LNCaP clone FGC (cell line): ENCODE measurements around the gene PCOLCE2.

Source experiments
- DNase-seq: peaks from one replicate; pipeline ENCODE4 v3.0.0-alpha.2; 2011; ENCODE audit warnings: low read depth
- H3K4me3 ChIP-seq: 2 replicates; pipeline ENCODE4 v1.5.1; 2011; ENCODE audit warnings: mild to moderate bottlenecking, low read depth, low read length, control low read depth
- CTCF ChIP-seq: IDR thresholded peaks from 2 replicates; pipeline ENCODE4 v1.5.1; 2012; ENCODE audit warnings: mild to moderate bottlenecking; ENCODE audit not compliant: control insufficient read depth, insufficient read depth; ENCODE audit errors: extremely low read depth

PCOLCE2 gene

DNA sequence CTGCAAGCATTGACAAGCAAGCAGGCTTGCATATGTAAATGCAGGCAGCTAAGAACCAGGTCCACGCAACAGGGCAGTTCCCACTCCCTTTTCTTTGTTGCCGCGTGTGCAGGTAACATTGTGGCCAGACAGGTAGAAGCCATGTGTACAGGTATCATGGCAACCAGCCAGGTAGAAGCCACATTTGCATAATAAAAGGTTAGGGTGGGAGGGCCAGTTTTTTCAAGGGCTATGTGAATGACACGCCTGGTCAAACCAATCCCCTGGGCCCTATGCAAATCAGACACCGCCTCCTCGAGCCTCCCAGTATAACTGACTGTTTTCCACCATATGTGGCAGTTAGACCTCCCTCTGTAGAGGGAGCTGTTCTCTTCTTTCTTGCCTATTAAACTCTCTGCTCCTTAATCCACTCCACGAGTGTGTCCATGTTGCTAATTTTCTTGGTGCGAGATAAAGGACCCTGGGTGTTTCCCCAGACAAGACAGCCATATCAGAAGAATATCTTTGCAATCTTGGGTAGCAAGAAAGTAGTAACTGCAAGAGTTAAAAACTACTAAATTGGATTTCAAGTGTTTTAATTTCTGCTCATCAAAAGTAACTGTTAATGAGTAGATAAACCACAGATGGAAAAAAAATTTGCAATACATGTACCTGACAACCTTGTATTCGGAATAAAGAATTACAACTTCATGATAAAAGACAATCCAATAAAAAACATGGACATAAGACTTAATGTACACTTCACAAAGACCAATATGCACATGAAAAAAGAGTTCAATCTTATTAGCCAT lies 21.8 kb downstream of the PCOLCE2 start:
- DNase-seq = peak; percentile 79
- TF ChIP-seq CTCF = peak; percentile 35; the same call in 1 of the 2 replicates
- no peak overlapping the region for H3K4me3 ChIP-seq

DNA sequence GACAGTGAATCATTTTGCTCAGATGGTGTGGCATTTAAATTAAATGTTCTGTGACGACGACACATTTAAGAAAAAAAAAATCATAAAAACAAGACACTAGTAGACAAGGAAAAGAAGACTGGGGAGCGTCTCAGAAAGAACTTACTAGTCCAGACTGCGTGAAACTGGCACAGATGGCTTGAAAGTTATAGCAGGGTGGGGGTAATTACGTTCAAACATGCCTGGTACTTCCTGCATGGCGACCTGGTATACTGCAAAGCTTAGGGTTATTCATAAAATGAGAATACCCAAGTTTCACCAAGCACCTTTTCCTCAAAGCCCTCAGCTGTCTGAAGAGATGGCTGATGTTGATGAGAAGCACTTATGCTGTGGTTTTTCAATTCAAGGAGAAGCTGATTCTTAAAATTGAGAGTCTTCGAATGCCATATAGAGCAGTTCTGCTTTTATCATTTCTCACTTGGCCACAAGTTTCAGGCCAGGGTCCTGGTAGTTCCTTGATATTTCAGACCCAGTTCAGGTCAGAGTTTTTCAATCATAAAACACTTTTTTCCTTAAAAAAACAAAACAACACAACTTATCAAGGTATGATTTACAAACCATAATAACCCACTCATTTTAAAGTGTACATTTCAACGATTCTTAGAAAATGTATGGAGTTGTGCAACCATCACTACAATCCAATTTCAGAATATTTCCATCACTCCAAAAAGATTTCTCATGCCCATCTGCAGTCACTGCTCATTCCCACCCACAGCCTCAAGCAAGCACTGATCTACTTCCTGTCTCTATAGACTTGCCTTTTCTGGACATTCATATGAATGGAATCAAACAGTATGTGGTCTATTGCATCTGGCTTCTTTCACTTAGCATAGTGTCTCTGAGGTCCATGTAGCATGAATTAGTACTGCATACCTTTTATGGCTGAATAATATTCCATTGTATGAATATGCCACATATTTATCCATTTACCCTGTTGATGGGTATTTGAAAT lies 24.7 kb downstream of the PCOLCE2 start:
- no peak for DNase-seq

GRCh38 chr3:142863010-142863817 lies 25.7 kb downstream of the PCOLCE2 start:
- no peak for TF ChIP-seq CTCF
- no peak for DNase-seq
- H3K4me3 ChIP-seq = no peak overlapping the region

More for the DNA sequence above, 24.7 kb downstream of the PCOLCE2 start:
- no peak for TF ChIP-seq CTCF
- H3K4me3 ChIP-seq = no peak overlapping the region

GRCh38 chr3:142861926-142862325 lies 27.0 kb downstream of the PCOLCE2 start:
- no peak overlapping the region for H3K4me3 ChIP-seq
- TF ChIP-seq CTCF = no peak

GRCh38 chr3:142858043-142858442 lies 30.8 kb downstream of the PCOLCE2 start:
- TF ChIP-seq CTCF = no peak
- no peak overlapping the region for H3K4me3 ChIP-seq
- no peak for DNase-seq

More at GRCh38 chr3:142861926-142862325, 27.0 kb downstream of the PCOLCE2 start:
- no peak for DNase-seq

DNA sequence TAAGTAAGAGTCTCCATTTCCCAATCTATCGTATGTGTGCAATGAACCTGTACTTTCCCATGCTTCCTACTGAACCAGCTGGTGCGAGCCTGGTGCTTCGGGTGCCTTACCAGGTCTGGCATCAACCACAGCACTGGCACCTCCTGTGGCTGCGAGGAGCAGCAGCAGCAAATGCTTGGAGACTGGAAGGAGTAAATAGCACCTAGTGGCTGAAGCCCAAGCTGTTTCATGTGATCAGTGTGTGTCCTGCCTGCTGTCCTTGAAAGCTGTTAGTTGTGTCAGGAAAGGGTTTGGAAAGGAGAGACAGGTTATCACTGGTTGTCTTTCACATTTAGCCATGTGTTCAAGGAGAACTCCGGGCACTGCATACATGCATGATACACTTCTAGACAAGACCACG lies 31.8 kb downstream of the PCOLCE2 start:
- peak; percentile 76 for DNase-seq
- no peak overlapping the region for H3K4me3 ChIP-seq
- peak; percentile 79 for TF ChIP-seq CTCF
